GM19395 (cell line): Measurements from ENCODE around the gene GZMH.
"Not testable (repeated sequence)": the region's sequence is repeated elsewhere in the genome, so short reads cannot be mapped to it uniquely, and the experiment has no call there.

Source experiments
- ATAC-seq: cut with Tn5 transposase; IDR thresholded peaks from one replicate; pipeline ENCODE4 v1.9.1; 2021; ENCODE audit warnings: mild to moderate bottlenecking, moderate library complexity; ENCODE audit not compliant: unreplicated experiment

The GZMH gene

GRCh38 chr14:24597403-24597802, 12.1 kb downstream of the GZMH start:
- ATAC-seq: no peak

- ATAC-seq: no peak
Observed at GRCh38 chr14:24595073-24595808, 14.2 kb downstream of the GZMH start.

GRCh38 chr14:24591004-24591403, 18.5 kb downstream of the GZMH start:
- ATAC-seq: not testable (repeated sequence)

GRCh38 chr14:24584402-24584801, 25.1 kb downstream of the GZMH start:
- not testable (repeated sequence) for ATAC-seq

GRCh38 chr14:24578558-24578957, 30.9 kb downstream of the GZMH start:
- no peak for ATAC-seq

- no peak for ATAC-seq
Observed at GRCh38 chr14:24576771-24577170, 32.7 kb downstream of the GZMH start.

GRCh38 chr14:24576182-24576581, 33.3 kb downstream of the GZMH start, which contains the start of gene CTSG:
Gene CTSG (minus strand): TSS chr14:24576250. CDS start chr14:24576223, 27 bp downstream.
- no peak for ATAC-seq

GRCh38 chr14:24574206-24574774, 35.2 kb downstream of the GZMH start:
- ATAC-seq: no peak

- no peak for ATAC-seq
Observed at GRCh38 chr14:24566318-24566717, 43.2 kb downstream of the GZMH start.

GRCh38 chr14:24565766-24566165, 43.7 kb downstream of the GZMH start:
- ATAC-seq: no peak

GRCh38 chr14:24563505-24563904, 46.0 kb downstream of the GZMH start:
- no peak for ATAC-seq

- ATAC-seq: no peak
Observed at GRCh38 chr14:24556756-24557155, 52.7 kb downstream of the GZMH start.
